GM18858 (cell line): ENCODE measurements around the gene FAM216B.
"Not testable (repeated sequence)": the region's sequence is repeated elsewhere in the genome, so short reads cannot be mapped to it uniquely, and the experiment has no call there.

Experiments
- ATAC-seq: cut with Tn5 transposase; IDR thresholded peaks from one replicate; pipeline ENCODE4 v1.9.1; 2021; ENCODE audit not compliant: unreplicated experiment

Gene FAM216B

GRCh38 chr13:42777467-42777866, 3.9 kb upstream of the FAM216B start:
- no peak for ATAC-seq

GRCh38 chr13:42780044-42780443, 1.3 kb upstream of the FAM216B start:
- ATAC-seq, result no peak

- no peak for ATAC-seq
These were observed 5.3 kb downstream of the FAM216B start for GRCh38 chr13:42786715-42787114.

- no peak for ATAC-seq
These were observed 7.2 kb downstream of the FAM216B start for GRCh38 chr13:42788601-42789000.

GRCh38 chr13:42792154-42792553, 10.8 kb downstream of the FAM216B start:
- ATAC-seq, result no peak

GRCh38 chr13:42794577-42795275, 13.3 kb downstream of the FAM216B start:
- ATAC-seq, result no peak

GRCh38 chr13:42795666-42796065, 14.3 kb downstream of the FAM216B start:
- ATAC-seq, result no peak

- no peak for ATAC-seq
These were observed 15.5 kb downstream of the FAM216B start for GRCh38 chr13:42796747-42797356.

GRCh38 chr13:42798118-42798517, 16.7 kb downstream of the FAM216B start:
- no peak for ATAC-seq

- no peak for ATAC-seq
These were observed 18.8 kb downstream of the FAM216B start for GRCh38 chr13:42800109-42800643.

- no peak for ATAC-seq
These were observed 22.3 kb downstream of the FAM216B start for GRCh38 chr13:42803563-42804204.

GRCh38 chr13:42804244-42804874, 23.0 kb downstream of the FAM216B start:
- ATAC-seq, result no peak

GRCh38 chr13:42807241-42807640, 25.9 kb downstream of the FAM216B start:
- no peak for ATAC-seq

- no peak for ATAC-seq
These were observed 26.5 kb downstream of the FAM216B start for GRCh38 chr13:42807866-42808265.

GRCh38 chr13:42808341-42808940, 27.1 kb downstream of the FAM216B start:
- no peak for ATAC-seq

- no peak for ATAC-seq
These were observed 30.9 kb downstream of the FAM216B start for GRCh38 chr13:42812316-42812715.

- no peak for ATAC-seq
These were observed 33.5 kb downstream of the FAM216B start for GRCh38 chr13:42814868-42815267.

GRCh38 chr13:42815681-42816080, 34.3 kb downstream of the FAM216B start:
- no peak for ATAC-seq

GRCh38 chr13:42816538-42816937, 35.2 kb downstream of the FAM216B start:
- no peak for ATAC-seq

- ATAC-seq, result not testable (repeated sequence)
These were observed 38.3 kb downstream of the FAM216B start for GRCh38 chr13:42819687-42820086.

GRCh38 chr13:42820451-42820850, 39.1 kb downstream of the FAM216B start:
- no peak for ATAC-seq
